Cardiac muscle cell (in vitro differentiated cells and primary cell): ENCODE results near the gene SELENOW. TPM values are rescaled to one million over a fixed set of nuclear protein-coding genes. Genes with fewer than 3 reads are reported as not detected.
"Not testable (repeated sequence)": the region's sequence is repeated elsewhere in the genome, so short reads cannot be mapped to it uniquely, and the experiment has no call there.

Source experiments
- DNase-seq, 2 donors: peaks; one replicate each; pipeline versions ENCODE4 v3.0.0 to v3.0.0-alpha.2; 2010 to 2017; ENCODE audit warnings: low read depth in 1 of 2, low spot score in 1 of 2
- H3K27ac ChIP-seq: fragments of 200-600 bp; sonication (generic); 2 replicates; pipeline ENCODE4 v1.5.1; 2016
- H3K27me3 ChIP-seq: fragments of 200-600 bp; sonication (generic); 2 replicates; pipeline ENCODE4 v1.6.0; 2016; ENCODE audit warnings: control low read depth
- H3K36me3 ChIP-seq: fragments of 200-600 bp; sonication (generic); 2 replicates; pipeline ENCODE4 v1.5.1; 2016; ENCODE audit warnings: control low read depth
- H3K4me1 ChIP-seq: fragments of 200-600 bp; sonication (generic); 2 replicates; pipeline ENCODE4 v1.8.1; 2017; ENCODE audit warnings: low read depth, mild to moderate bottlenecking, mixed run types
- H3K4me3 ChIP-seq: fragments of 200-600 bp; sonication (generic); 2 replicates; pipeline ENCODE4 v1.5.1; 2016; ENCODE audit warnings: mild to moderate bottlenecking
- H3K9me3 ChIP-seq: fragments of 200-600 bp; sonication (generic); 2 replicates; pipeline ENCODE4 v1.5.1; 2017; ENCODE audit warnings: low read depth, mild to moderate bottlenecking, control low read depth
- CTCF ChIP-seq: IDR thresholded peaks from 2 replicates; pipeline ENCODE4 v1.5.1; 2012; ENCODE audit warnings: low read depth, mild to moderate bottlenecking, low read length
- polyA plus RNA-seq: library from polyadenylated mRNA; unstranded; fragments of >200 nt; fragmentation: Nextera tagmentation; extraction: Ambion mirVana; gene quantifications from 2 replicates; pipeline ENCODE4 v1.2.1, GENCODE V29; 2016
- total RNA-seq: library from RNA; depleted of rRNA; stranded (reverse); fragments of >200 nt; gene quantifications from 2 replicates; pipeline ENCODE4 v1.2.3, GENCODE V29; 2016

The SELENOW gene
- total and polyA plus RNA-seq, 2 experiments from 2014 or later, result 1,194 to 2,152 TPM

GRCh38 chr19:47766359-47766620 is 12.2 kb upstream of the SELENOW start:
- no peak for DNase-seq
- H3K4me3 ChIP-seq, result no peak overlapping the region
- H3K9me3 ChIP-seq, result no peaks in the 10 kb centered on the region
- H3K27ac ChIP-seq, result no peak overlapping the region
- TF ChIP-seq CTCF, result no peak
- no peaks in the 10 kb centered on the region for H3K27me3 ChIP-seq
- peaks cover 11% of the 10 kb centered on the region for H3K4me1 ChIP-seq
- no peaks in the 10 kb centered on the region for H3K36me3 ChIP-seq

GRCh38 chr19:47766670-47767069 is 11.8 kb upstream of the SELENOW start:
- Histone ChIP-seq H3K36me3 (no peaks in the 10 kb centered on the region), H3K27ac (no peak overlapping the region), H3K9me3 (no peaks in the 10 kb centered on the region), H3K4me3 (no peak overlapping the region), H3K27me3 (no peaks in the 10 kb centered on the region), H3K4me1 (peaks cover 11% of the 10 kb centered on the region)
- no peak for DNase-seq
- no peak for TF ChIP-seq CTCF

GRCh38 chr19:47767349-47767748 is 11.2 kb upstream of the SELENOW start:
- H3K36me3 ChIP-seq, result no peaks in the 10 kb centered on the region
- no peaks in the 10 kb centered on the region for H3K9me3 ChIP-seq
- DNase-seq, result no peak
- H3K4me1 ChIP-seq, result peaks cover 11% of the 10 kb centered on the region
- H3K27me3 ChIP-seq, result no peaks in the 10 kb centered on the region
- TF ChIP-seq CTCF, result no peak
- H3K4me3 ChIP-seq, result no peak overlapping the region
- H3K27ac ChIP-seq, result no peak overlapping the region

- H3K4me3 ChIP-seq, result no peak overlapping the region
- TF ChIP-seq CTCF, result no peak
- no peaks in the 10 kb centered on the region for H3K36me3 ChIP-seq
- no peak overlapping the region for H3K27ac ChIP-seq
- DNase-seq, result no peak
- no peaks in the 10 kb centered on the region for H3K27me3 ChIP-seq
- no peaks in the 10 kb centered on the region for H3K9me3 ChIP-seq
- H3K4me1 ChIP-seq, result peaks cover 11% of the 10 kb centered on the region
These were observed 9.9 kb upstream of the SELENOW start for GRCh38 chr19:47768604-47769003.

GRCh38 chr19:47769534-47769933 is 9.0 kb upstream of the SELENOW start:
- DNase-seq, result no peak
- no peak for TF ChIP-seq CTCF
- H3K36me3 ChIP-seq, result no peaks in the 10 kb centered on the region
- no peaks in the 10 kb centered on the region for H3K27me3 ChIP-seq
- H3K4me1 ChIP-seq, result peaks cover 11% of the 10 kb centered on the region
- no peak overlapping the region for H3K4me3 ChIP-seq
- no peaks in the 10 kb centered on the region for H3K9me3 ChIP-seq
- H3K27ac ChIP-seq, result no peak overlapping the region

- not testable (repeated sequence) for H3K4me3 ChIP-seq, H3K9me3 ChIP-seq, H3K36me3 ChIP-seq, DNase-seq, H3K27me3 ChIP-seq, H3K27ac ChIP-seq
- peaks cover 11% of the 10 kb centered on the region for H3K4me1 ChIP-seq
These were observed 7.2 kb upstream of the SELENOW start for GRCh38 chr19:47771291-47771690.
